Hypothalamus (tissue), 51 donors: Measurements from ENCODE around the gene SSBP4.
A peak's percentile ranks its signal among the peaks of the same experiment; 100 is the strongest.

Experiments used
- DNase-seq, 51 donors: peaks; one replicate each; lab custom pipeline; 2025; lab: John Stamatoyannopoulos, UW

The SSBP4 gene

GRCh38 chr19:18419699-18420460 is 682 bp downstream of the SSBP4 start:
- peak in 3 of 51 donors; percentile 6 to 24 (median 23) for DNase-seq

- no peak for DNase-seq
Measured at GRCh38 chr19:18420930-18421329, 1.7 kb downstream of the SSBP4 start.

GRCh38 chr19:18421371-18421959 is 2.3 kb downstream of the SSBP4 start:
- DNase-seq, result no peak

GRCh38 chr19:18422530-18423191 is 3.5 kb downstream of the SSBP4 start:
- DNase-seq, result peak in 1 of 51 donors; percentile 51

GRCh38 chr19:18423258-18424020 is 4.2 kb downstream of the SSBP4 start:
- no peak for DNase-seq

- no peak for DNase-seq
Measured at GRCh38 chr19:18424122-18424889, 5.1 kb downstream of the SSBP4 start.

GRCh38 chr19:18424890-18425514 is 5.8 kb downstream of the SSBP4 start:
- DNase-seq, result no peak

GRCh38 chr19:18425515-18426415 is 6.6 kb downstream of the SSBP4 start:
- peak in 3 of 51 donors; percentile 27 to 55 (median 30) for DNase-seq

GRCh38 chr19:18426416-18426767 is 7.2 kb downstream of the SSBP4 start:
- DNase-seq, result no peak

- no peak for DNase-seq
Measured at GRCh38 chr19:18427080-18427742, 8.0 kb downstream of the SSBP4 start.

GRCh38 chr19:18427743-18428113 is 8.5 kb downstream of the SSBP4 start:
- DNase-seq, result no peak

GRCh38 chr19:18428173-18428786 is 9.1 kb downstream of the SSBP4 start:
- no peak for DNase-seq

- peak in 44 of 51 donors; percentile 13 to 90 (median 74) for DNase-seq
Measured at GRCh38 chr19:18428787-18429674, 9.8 kb downstream of the SSBP4 start.

GRCh38 chr19:18429717-18430416 is 10.7 kb downstream of the SSBP4 start:
- no peak for DNase-seq

- no peak for DNase-seq
Measured at GRCh38 chr19:18430417-18431144, 11.4 kb downstream of the SSBP4 start.
